Measurements from ENCODE around the gene KAZN. TPM values are rescaled to one million over a fixed set of nuclear protein-coding genes. Genes with fewer than 3 reads are reported as not detected.

Gene KAZN
- polyA plus RNA-seq, 1 donor (not counting 4 experiments of a cell fraction or from before 2014, with no cell fraction given), result 5.9 TPM

DNA sequence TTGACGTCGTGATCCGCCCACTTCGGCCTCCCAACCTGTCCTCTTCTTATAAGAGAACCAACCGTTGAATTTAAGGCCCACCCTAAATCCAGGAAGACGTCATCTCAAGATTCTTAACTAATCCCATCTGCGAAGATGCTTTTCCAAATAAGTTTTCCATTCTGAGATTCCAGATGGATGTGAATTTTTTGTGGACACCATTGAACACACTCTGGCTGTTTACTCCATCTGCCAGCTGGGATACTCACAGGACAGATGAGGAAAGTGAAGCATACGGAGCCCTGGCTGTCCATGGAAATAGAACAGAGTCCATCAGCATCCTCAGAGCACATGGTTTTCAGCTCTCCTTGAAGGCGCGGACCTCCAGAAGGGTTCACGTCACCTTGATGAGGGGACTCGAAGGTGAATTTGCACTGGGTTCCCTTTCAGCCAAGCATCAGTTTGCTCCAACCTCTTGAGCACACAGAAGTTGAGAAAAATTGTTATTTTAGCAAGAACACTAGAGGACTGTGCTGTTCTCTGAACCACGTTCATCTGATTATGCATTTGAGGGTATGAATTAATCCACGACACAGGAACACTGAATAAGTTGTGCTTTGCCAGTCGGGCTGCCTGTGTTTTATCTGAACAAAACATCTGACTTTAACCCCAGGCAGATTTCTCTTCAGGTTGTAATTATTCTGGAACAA is 68.6 kb downstream of the KAZN start:
- no peaks in the 10 kb centered on the region for H4K20me1 ChIP-seq (ENCODE audit: control insufficient read depth, extremely low read depth, insufficient read depth, low read length)
- no peak overlapping the region for H2AFZ ChIP-seq (ENCODE audit: control insufficient read depth, low read length)
- no peaks in the 10 kb centered on the region for H3K36me3 ChIP-seq (ENCODE audit: control insufficient read depth in 2 of 2, extremely low read depth in 1 of 2, insufficient read depth in 2 of 2, low read length in 2 of 2)
- no peaks in the 10 kb centered on the region for H3K27me3 ChIP-seq (ENCODE audit: control insufficient read depth, extremely low read depth, insufficient read depth, low read length)
- DNase-seq (ENCODE audit: low read depth, low spot score) (no peak), FAIRE-seq (no peak)
- no peak overlapping the region for H3K9ac ChIP-seq (ENCODE audit: control insufficient read depth, extremely low read depth, insufficient read depth, low read length)
- H3K27ac ChIP-seq (ENCODE audit: control insufficient read depth, insufficient read depth, low read length), result no peak overlapping the region
- H3K4me2 ChIP-seq (ENCODE audit: control insufficient read depth, extremely low read depth, insufficient read depth, low read depth, low read length), result no peak overlapping the region
- H3K79me2 ChIP-seq (ENCODE audit: control insufficient read depth, insufficient read depth, low read length), result no peaks in the 10 kb centered on the region
- dilution Hi-C loops (cut with MboI; ENCODE audit: extremely low pct_ligation_motif_present, low sequenced_read_pairs), result no loop called here
- H3K4me3 ChIP-seq (ENCODE audit: control insufficient read depth in 2 of 3, extremely low read depth in 1 of 3, insufficient read depth in 2 of 3, low read depth in 1 of 3, low read length in 3 of 3), result no peak overlapping the region
- no peaks in the 10 kb centered on the region for H3K9me1 ChIP-seq (ENCODE audit: control insufficient read depth, extremely low read depth, insufficient read depth, low read length)
- H3K4me1 ChIP-seq (ENCODE audit: control insufficient read depth, extremely low read depth, insufficient read depth, low read length), result peaks cover 9% of the 10 kb centered on the region
- H3K9me3 ChIP-seq (ENCODE audit: control insufficient read depth, low read depth, low read length), result no peaks in the 10 kb centered on the region
- no peak for TF ChIP-seq EZH2 (IDR thresholded peaks at IDR 0.05; ENCODE audit: low read length)
- TF ChIP-seq, protein P1, sequence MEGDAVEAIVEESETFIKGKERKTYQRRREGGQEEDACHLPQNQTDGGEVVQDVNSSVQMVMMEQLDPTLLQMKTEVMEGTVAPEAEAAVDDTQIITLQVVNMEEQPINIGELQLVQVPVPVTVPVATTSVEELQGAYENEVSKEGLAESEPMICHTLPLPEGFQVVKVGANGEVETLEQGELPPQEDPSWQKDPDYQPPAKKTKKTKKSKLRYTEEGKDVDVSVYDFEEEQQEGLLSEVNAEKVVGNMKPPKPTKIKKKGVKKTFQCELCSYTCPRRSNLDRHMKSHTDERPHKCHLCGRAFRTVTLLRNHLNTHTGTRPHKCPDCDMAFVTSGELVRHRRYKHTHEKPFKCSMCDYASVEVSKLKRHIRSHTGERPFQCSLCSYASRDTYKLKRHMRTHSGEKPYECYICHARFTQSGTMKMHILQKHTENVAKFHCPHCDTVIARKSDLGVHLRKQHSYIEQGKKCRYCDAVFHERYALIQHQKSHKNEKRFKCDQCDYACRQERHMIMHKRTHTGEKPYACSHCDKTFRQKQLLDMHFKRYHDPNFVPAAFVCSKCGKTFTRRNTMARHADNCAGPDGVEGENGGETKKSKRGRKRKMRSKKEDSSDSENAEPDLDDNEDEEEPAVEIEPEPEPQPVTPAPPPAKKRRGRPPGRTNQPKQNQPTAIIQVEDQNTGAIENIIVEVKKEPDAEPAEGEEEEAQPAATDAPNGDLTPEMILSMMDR (optimal IDR thresholded peaks at IDR 0.05 in 1 of 3, IDR thresholded peaks at IDR 0.05 in 1 of 3, conservative IDR thresholded peaks at IDR 0.05 in 1 of 3; ENCODE audit: extremely low read depth in 1 of 3, insufficient read depth in 2 of 3, low read length in 3 of 3), result no peak

DNA sequence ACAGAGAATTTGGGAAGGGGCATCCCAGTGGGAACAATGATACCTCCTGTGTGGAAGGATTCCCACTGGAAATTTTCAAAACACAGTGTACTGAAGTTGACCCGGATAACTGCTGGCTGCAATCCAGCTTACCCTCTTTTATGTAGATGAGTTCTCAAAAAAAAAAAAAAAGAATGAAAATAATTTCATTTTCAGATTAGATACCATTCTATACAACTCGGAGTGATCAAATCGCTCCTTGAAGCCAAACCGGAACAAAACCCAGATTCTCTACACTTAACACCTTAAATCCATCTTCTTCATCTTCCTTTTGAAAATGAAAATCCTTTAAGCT is 69.1 kb downstream of the KAZN start:
- TF ChIP-seq EZH2 (IDR thresholded peaks at IDR 0.05; ENCODE audit: low read length), result no peak
- TF ChIP-seq, protein P1 (optimal IDR thresholded peaks at IDR 0.05 in 1 of 3, IDR thresholded peaks at IDR 0.05 in 1 of 3, conservative IDR thresholded peaks at IDR 0.05 in 1 of 3; ENCODE audit: extremely low read depth in 1 of 3, insufficient read depth in 2 of 3, low read length in 3 of 3), result no peak
- no peaks in the 10 kb centered on the region for H3K79me2 ChIP-seq (ENCODE audit: control insufficient read depth, insufficient read depth, low read length)
- H3K9ac ChIP-seq (ENCODE audit: control insufficient read depth, extremely low read depth, insufficient read depth, low read length), result no peak overlapping the region
- FAIRE-seq (no peak), DNase-seq (ENCODE audit: low read depth, low spot score) (no peak)
- H4K20me1 ChIP-seq (ENCODE audit: control insufficient read depth, extremely low read depth, insufficient read depth, low read length), result no peaks in the 10 kb centered on the region
- no peaks in the 10 kb centered on the region for H3K27me3 ChIP-seq (ENCODE audit: control insufficient read depth, extremely low read depth, insufficient read depth, low read length)
- H3K27ac ChIP-seq (ENCODE audit: control insufficient read depth, insufficient read depth, low read length), result no peak overlapping the region
- H2AFZ ChIP-seq (ENCODE audit: control insufficient read depth, low read length), result no peak overlapping the region
- H3K4me1 ChIP-seq (ENCODE audit: control insufficient read depth, extremely low read depth, insufficient read depth, low read length), result peaks cover 9% of the 10 kb centered on the region
- H3K4me2 ChIP-seq (ENCODE audit: control insufficient read depth, extremely low read depth, insufficient read depth, low read depth, low read length), result no peak overlapping the region
- H3K9me3 ChIP-seq (ENCODE audit: control insufficient read depth, low read depth, low read length), result no peaks in the 10 kb centered on the region
- no peak overlapping the region for H3K4me3 ChIP-seq (ENCODE audit: control insufficient read depth in 2 of 3, extremely low read depth in 1 of 3, insufficient read depth in 2 of 3, low read depth in 1 of 3, low read length in 3 of 3)
- no peaks in the 10 kb centered on the region for H3K9me1 ChIP-seq (ENCODE audit: control insufficient read depth, extremely low read depth, insufficient read depth, low read length)
- H3K36me3 ChIP-seq (ENCODE audit: control insufficient read depth in 2 of 2, extremely low read depth in 1 of 2, insufficient read depth in 2 of 2, low read length in 2 of 2), result no peaks in the 10 kb centered on the region
- dilution Hi-C loops (cut with MboI; ENCODE audit: extremely low pct_ligation_motif_present, low sequenced_read_pairs), result no loop called here
